Measurements from ENCODE around the gene EIF3B.
"Not testable (repeated sequence)": the region's sequence is repeated elsewhere in the genome, so short reads cannot be mapped to it uniquely, and the experiment has no call there.

Gene EIF3B

GRCh38 chr7:2376351-2377154 is 21.9 kb downstream of the EIF3B start:
- peak; percentile 85 for FAIRE-seq
- DNase-seq (ENCODE audit: low spot score): no peak

GRCh38 chr7:2377492-2377891 is 22.9 kb downstream of the EIF3B start:
- not testable (repeated sequence) for DNase-seq (ENCODE audit: low spot score)
- peak; percentile 86 for FAIRE-seq

DNA sequence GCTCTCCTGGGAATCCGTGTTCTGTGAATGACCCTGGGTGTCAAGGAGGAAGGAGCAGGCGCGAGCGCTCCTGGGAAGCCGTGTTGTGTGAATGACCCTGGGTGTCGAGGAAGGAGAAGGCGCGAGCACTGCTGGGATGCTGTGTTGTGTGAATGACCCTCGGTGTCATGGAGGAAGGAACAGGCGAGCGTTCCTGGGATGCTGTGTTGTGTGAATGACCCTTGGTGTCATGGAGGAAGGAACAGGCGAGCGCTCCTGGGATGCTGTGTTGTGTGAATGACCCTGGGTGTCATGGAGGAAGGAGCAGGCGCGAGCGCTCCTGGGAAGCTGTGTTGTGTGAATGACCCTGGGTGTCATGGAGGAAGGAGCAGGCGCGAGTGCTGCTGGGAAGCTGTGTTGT is 23.5 kb downstream of the EIF3B start:
- not testable (repeated sequence) for DNase-seq (ENCODE audit: low spot score)
- peak; percentile 69 for FAIRE-seq

GRCh38 chr7:2379161-2379560 is 24.5 kb downstream of the EIF3B start:
- FAIRE-seq: peak; percentile 40
- no peak for DNase-seq (ENCODE audit: low spot score)

GRCh38 chr7:2379821-2380450 is 25.3 kb downstream of the EIF3B start:
- FAIRE-seq (peak; percentile 87), DNase-seq (ENCODE audit: low spot score) (no peak)

- no peak for DNase-seq (ENCODE audit: low spot score)
- FAIRE-seq: no peak
Observed at GRCh38 chr7:2380461-2380860, 25.8 kb downstream of the EIF3B start.

DNA sequence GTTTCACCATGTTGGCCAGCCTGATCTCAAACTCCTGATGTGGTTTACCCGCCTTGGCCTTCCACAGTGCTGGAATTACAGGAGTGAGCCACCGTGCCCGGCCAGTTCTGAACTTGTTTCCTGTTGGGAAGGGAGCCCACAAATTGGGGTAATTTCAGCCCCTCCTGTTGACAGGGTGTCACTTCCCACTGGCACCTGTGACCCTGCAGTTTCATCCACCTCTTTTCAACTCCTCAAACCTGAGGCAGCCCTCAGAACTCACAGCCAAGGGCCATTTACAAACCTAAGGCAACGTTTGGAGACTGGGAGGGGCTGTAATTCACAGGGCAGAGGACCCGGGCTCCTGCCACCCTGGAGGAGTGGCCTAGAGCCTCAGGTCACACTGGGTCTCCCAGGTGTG is 26.6 kb downstream of the EIF3B start:
- DNase-seq (ENCODE audit: low spot score): no peak
- peak; percentile 59 for FAIRE-seq

DNA sequence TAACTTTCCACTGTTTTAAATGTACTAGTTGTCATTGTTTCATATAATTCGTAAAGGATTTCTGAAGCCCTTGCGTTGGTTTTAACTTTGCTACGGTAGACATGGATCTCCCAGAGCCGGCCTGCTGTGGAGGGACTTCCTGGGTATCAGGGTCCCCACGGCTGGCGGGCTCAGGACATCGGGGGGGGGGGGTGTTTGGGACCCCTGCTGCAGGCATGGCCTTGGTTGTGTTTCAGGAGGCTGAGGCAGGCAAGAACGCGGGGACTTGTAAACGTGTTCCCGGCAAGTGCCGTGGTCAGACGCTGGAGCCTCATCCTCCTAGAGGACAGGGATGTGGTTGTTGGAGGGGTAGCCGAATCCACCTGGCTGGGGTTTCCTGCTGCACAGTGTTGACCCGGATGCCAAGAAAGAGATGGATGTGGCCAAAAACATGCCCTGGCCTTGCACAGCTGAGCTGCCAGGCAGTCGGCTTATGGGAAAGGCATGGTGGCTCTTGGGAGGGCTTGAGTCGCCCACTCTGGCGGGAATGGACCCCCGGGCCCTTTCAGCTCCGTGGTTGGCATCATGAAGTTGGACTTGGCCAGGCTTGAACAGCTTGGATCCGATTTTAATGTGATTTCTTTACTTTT is 27.4 kb downstream of the EIF3B start:
- FAIRE-seq (peak; percentile 52), DNase-seq (ENCODE audit: low spot score) (no peak)

GRCh38 chr7:2383543-2384274 is 29.1 kb downstream of the EIF3B start:
- no peak for FAIRE-seq

DNA sequence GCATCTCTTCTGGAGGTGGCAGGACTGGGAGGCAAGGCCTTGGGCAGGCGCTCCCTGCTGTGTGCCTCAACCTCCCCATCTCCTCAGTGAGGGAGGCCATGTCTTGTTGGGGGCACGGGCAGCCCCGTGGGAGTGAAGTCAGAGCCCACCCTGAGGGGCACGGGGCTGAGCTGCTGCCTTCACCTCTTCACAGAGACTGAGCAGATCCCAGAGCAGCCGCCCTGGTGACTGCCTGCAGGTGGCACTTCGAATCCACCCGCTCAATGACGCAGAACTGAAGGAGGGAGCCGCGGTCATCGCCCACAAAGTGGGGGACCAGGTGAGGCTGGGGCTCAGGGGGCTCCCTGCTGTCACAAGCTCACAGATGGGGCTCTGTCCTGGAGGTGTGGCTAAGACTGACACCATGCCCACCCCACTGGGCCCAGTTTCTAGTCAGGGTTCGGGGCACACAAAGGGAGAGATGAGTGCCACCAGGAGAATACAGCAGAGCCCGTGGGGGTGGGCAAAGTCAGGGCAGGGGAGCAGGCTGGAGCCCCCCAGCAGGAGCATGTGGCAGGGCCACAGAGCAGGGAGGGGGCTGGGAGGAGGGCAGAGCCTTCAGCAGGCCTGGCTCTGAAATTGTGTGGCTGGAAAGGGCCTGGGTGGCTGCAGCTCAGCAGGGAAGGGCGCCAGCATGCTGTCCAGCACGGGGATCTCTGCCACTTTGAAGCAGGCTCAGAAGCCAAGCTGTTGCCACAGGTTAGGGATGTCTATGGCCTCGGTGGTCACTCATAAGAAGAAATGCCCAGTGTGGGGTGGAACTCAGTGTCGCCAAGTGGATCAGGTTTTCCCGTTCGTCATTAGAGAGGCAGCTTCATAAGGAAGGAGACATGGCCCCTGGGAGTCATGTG is 30.0 kb downstream of the EIF3B start:
- FAIRE-seq (peak; percentile 90), DNase-seq (ENCODE audit: low spot score) (no peak)

More at GRCh38 chr7:2383543-2384274, 29.1 kb downstream of the EIF3B start:
- no peak for DNase-seq (ENCODE audit: low spot score)

DNA sequence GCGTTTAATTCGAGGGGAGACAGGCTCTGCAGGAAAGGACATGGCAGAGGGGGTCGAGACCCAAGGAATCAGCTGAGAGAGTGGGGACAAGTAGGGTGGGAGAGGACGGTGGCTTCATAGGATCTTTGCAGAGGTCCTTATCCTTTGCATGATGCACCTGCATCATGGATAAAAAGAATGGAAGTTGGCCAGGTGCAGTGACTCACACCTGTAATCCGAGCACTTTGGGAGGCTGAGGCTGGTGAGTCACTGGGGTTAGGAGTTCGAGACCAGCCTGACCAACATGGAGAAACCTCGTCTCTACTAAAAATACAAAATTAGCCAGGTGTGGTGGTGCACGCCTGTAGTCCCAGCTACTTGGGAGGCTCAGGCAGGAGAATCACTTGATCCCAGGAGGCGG is 31.5 kb downstream of the EIF3B start:
- not testable (repeated sequence) for DNase-seq (ENCODE audit: low spot score); FAIRE-seq

- DNase-seq (ENCODE audit: low spot score) (no peak), FAIRE-seq (peak; percentile 94)
Observed at GRCh38 chr7:2386964-2387669, 32.5 kb downstream of the EIF3B start.

DNA sequence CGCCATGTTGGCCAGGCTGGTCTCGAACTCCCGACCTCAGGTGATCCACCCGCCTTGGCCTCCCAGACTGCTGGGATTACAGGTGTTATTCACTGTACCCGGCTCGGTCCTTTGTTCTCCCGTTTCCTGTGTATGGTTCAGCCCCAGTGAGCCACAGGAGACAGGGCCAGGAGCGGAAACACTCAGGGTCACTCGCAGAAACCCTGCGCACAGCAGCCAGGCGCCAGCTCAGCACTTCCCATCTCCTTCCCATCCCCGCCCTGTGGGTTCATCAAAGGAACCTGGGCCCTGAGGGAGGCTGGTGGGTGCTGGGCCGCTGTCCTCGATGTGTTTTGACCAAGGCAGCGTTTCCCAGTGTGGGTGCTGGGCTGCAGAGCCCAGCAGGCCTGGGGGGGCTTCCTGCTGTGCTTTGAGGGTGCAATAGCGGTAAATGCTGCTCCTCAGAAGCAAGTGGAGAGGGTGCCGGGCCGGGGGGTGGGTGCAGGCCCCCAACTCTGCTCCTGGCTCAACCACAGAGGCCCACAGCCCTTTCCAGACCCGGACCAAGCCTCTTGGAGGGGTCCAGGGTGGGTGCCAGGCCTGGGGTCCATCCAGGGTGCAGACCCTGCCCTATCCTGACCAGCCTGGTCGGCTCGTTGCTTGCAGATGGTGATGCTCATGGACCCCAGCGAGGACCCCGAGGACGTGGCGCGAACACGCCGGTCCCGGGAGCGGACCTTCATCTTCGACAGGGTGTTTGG is 33.4 kb downstream of the EIF3B start:
- FAIRE-seq: no peak
- DNase-seq (ENCODE audit: low spot score): no peak

GRCh38 chr7:2388637-2388954 is 34.0 kb downstream of the EIF3B start:
- FAIRE-seq (no peak), DNase-seq (ENCODE audit: low spot score) (no peak)

DNA sequence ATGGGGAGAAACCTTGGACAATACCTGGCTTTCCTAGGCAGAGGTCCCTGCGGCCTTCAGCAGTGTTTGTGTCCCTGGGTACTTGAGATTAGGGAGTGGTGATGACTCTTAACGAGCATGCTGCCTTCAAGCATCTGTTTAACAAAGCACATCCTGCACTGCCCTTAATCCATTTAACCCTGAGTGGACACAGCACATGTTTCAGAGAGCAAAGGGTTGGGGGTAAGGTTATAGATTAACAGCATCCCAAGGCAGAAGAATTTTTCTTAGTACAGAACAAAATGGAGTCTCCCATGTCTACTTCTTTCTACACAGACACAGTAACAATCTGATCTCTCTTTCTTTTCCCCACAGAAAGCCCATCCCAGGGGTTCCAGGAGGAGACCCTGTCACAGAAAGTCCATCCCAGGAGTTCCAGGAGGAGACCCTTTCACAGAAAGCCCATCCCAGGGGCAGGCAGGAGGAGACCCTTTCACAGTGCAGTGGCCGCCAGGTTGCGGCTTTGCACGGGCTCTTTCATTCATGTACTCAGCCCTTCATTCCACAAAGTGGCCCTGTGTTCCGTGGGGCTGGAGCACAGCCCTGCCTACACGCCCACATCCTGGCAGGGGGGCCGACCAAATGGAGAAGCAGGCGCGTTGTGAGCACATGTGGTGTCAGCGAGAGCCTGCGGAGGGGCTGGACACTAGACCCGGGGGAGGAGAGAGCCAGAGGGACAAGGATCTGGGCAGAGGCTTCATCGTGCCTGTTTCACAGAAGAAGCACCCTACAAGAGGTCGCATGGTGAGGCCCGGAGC is 35.6 kb downstream of the EIF3B start:
- not testable (repeated sequence) for FAIRE-seq; DNase-seq (ENCODE audit: low spot score)

DNA sequence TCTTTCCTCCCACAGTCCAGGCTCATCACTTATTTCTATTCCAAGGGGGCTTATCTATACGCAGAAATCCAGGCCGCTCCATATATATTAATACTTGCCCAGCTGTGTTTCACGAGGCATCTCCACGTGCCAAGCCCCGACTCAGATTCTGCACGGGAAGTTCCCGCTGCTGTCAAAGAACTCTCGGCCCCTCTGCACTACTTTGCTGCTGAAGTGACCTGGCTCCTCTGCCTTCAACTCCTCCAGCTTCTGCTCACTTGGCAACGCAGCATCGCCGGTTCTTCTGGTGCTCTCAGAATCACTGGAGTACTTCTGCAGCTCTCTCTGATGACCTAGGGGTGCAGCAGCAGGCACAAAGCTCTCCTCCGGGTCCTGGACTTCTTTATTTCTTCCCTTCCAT is 39.1 kb downstream of the EIF3B start:
- FAIRE-seq: no peak

DNA sequence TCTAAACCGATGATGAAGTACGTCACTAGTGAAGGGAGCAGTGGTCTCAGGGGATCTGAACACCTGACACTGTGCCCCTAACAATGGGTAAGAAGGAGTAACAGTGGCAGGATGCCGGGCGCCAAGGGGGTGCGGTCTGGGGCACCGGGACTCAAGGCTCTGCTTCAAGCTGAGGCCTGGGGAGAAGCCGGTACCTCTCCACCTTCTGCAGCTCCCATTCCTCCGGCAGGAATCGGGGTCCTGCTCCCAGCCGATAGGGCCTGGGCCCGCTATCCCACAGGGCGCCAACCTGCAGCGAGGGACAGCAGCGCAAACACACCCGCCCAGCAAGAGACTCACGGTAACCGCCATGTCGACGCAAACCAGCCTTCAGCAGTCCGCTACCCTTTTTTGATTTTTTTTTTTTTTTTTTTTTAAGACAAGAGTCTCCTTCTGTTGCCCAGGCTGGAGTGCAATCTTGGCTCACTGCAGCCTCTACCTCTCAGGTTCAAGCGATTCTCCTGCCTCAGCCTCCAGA is 40.0 kb downstream of the EIF3B start:
- FAIRE-seq: no peak
- DNase-seq (ENCODE audit: low spot score): no peak

More for the DNA sequence above, 39.1 kb downstream of the EIF3B start:
- DNase-seq (ENCODE audit: low spot score): no peak

DNA sequence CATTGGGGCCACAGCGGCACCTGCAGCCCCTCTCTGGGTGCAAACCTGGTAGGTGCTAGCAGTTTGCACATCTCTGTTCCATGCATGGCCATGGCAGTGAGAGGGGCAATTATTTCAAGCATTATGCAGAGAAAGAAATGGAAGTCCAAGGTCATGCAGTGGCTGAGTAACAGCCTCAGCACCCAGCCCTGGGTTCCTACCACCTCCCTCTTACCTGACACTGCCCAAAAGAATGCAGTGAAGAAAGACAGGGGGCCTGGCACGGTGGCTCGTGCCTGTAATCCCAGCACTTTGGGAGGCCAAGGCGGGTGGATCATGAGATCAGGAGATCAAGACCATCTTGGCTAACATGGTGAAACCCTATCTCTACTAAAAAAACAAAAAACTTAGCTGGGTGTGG is 43.9 kb downstream of the EIF3B start:
- DNase-seq (ENCODE audit: low spot score) (no peak), FAIRE-seq (peak; percentile 90)

Data from urothelium cell line (cell line).